MCF 10A (cell line): ENCODE results near the gene MAFG. TPM values are rescaled to one million over a fixed set of nuclear protein-coding genes. Genes with fewer than 3 reads are reported as not detected.

ENCODE experiments used
- BruUV-seq: library from RNA; stranded (reverse); fragments of 400-500 nt; replicated peaks from 2 replicates; lab custom pipeline; 2021; lab: Mats Ljungman, UMichigan
- CTCF ChIA-PET: fragments of 300-600 bp; sonication (Branson Sonifier 250); formaldehyde crosslinking; extraction: SDS; loops from one replicate; lab custom pipeline; 2021; ENCODE audit warnings: antibody characterized with exemption, inconsistent platforms; lab: Yijun Ruan, JAX
- POLR2A ChIA-PET: fragments of 300-600, 350-650 bp; sonication (Branson Sonifier 250); formaldehyde crosslinking; extraction: SDS; loops from one replicate; lab custom pipeline; 2020; ENCODE audit warnings: antibody characterized with exemption, inconsistent platforms; lab: Yijun Ruan, JAX
- DNase-seq: peaks from one replicate; pipeline ENCODE4 v3.0.0-alpha.2; 2018; ENCODE audit not compliant: unreplicated experiment
- H3K27ac Mint-ChIP-seq: one replicate; pipeline ENCODE4 v1.8.0; 2022; ENCODE audit warnings: mild to moderate bottlenecking, low read depth, mixed read lengths; ENCODE audit not compliant: unreplicated experiment
- H3K27me3 Mint-ChIP-seq: one replicate; pipeline ENCODE4 v1.8.0; 2022; ENCODE audit warnings: mixed read lengths; ENCODE audit not compliant: insufficient read depth, unreplicated experiment
- H3K36me3 Mint-ChIP-seq: one replicate; pipeline ENCODE4 v1.8.0; 2022; ENCODE audit warnings: mild to moderate bottlenecking, moderate library complexity, mixed read lengths; ENCODE audit not compliant: insufficient read depth, unreplicated experiment
- H3K4me1 Mint-ChIP-seq: one replicate; pipeline ENCODE4 v1.8.0; 2022; ENCODE audit warnings: mixed read lengths; ENCODE audit not compliant: insufficient read depth, unreplicated experiment
- H3K4me3 Mint-ChIP-seq: one replicate; pipeline ENCODE4 v1.8.0; 2022; ENCODE audit warnings: mild to moderate bottlenecking, moderate library complexity, mixed read lengths; ENCODE audit not compliant: unreplicated experiment
- H3K9me3 Mint-ChIP-seq: one replicate; pipeline ENCODE4 v1.8.0; 2022; ENCODE audit warnings: mixed read lengths; ENCODE audit not compliant: unreplicated experiment
- intact Hi-C: fragments of 100-400 bp; cut with micrococcal nuclease; formaldehyde crosslinking; loops from 2 replicates; pipeline ENCODE4 v1.14.1; 2022
- total RNA-seq: library from RNA; stranded (reverse); gene quantifications from 2 replicates; pipeline ENCODE4 v1.2.3, GENCODE V29; 2022
- TF ChIP-seq, protein P1 (sequence below): fragments of 200-600 bp; IDR thresholded peaks from one replicate; pipeline ENCODE4 v1.8.0; 2022; ENCODE audit warnings: antibody characterized with exemption, mild to moderate bottlenecking; ENCODE audit not compliant: unreplicated experiment

MAFG gene
- total RNA-seq, 1 experiment from 2014 or later: 38.1 TPM

DNA sequence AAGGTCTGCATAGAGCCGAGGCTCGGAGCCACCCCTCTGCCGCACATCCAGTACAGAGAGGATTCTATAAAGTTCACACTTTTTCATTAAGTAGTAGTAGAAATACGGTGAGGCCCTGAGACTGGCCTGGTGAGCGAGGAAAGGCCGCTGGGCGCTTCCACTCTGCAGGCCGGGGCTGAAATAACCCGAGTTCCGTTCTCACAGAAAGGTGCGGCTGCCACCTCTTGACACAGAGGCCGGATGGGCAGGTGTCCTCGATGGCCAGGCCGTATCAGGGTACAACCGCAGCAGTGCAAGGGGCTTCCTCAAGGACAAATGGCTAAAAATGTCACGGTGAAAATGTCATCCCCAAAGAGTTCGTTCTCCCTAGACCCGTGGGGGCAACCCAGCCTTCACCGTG is 15.6 kb downstream of the MAFG start:
- Mint-ChIP-seq H3K9me3 (no peaks in the 10 kb centered on the region), H3K4me3 (peak overlapping the region; percentile 66), H3K27ac (no peak overlapping the region), H3K36me3 (peaks cover 48% of the 10 kb centered on the region), H3K27me3 (no peaks in the 10 kb centered on the region), H3K4me1 (peaks cover 33% of the 10 kb centered on the region)
- BruUV-seq: no TSS peak
- intact Hi-C loops: loop anchor here (10.0 kb wide), 1 partner anchor 47 kb away; the partner anchor contains the start of gene P4HB
- TF ChIP-seq, protein P1, sequence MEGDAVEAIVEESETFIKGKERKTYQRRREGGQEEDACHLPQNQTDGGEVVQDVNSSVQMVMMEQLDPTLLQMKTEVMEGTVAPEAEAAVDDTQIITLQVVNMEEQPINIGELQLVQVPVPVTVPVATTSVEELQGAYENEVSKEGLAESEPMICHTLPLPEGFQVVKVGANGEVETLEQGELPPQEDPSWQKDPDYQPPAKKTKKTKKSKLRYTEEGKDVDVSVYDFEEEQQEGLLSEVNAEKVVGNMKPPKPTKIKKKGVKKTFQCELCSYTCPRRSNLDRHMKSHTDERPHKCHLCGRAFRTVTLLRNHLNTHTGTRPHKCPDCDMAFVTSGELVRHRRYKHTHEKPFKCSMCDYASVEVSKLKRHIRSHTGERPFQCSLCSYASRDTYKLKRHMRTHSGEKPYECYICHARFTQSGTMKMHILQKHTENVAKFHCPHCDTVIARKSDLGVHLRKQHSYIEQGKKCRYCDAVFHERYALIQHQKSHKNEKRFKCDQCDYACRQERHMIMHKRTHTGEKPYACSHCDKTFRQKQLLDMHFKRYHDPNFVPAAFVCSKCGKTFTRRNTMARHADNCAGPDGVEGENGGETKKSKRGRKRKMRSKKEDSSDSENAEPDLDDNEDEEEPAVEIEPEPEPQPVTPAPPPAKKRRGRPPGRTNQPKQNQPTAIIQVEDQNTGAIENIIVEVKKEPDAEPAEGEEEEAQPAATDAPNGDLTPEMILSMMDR: no peak
- no peak for DNase-seq
- POLR2A ChIA-PET: interaction anchor here (0.7 to 5.2 kb wide), 8 partner anchors 14 to 189 kb away, joined by 3 to 54 read pairs (median 6); partner anchors contain the start of genes ALYREF, ANAPC11, CENPX and LRRC45
- CTCF ChIA-PET: no interaction called here

DNA sequence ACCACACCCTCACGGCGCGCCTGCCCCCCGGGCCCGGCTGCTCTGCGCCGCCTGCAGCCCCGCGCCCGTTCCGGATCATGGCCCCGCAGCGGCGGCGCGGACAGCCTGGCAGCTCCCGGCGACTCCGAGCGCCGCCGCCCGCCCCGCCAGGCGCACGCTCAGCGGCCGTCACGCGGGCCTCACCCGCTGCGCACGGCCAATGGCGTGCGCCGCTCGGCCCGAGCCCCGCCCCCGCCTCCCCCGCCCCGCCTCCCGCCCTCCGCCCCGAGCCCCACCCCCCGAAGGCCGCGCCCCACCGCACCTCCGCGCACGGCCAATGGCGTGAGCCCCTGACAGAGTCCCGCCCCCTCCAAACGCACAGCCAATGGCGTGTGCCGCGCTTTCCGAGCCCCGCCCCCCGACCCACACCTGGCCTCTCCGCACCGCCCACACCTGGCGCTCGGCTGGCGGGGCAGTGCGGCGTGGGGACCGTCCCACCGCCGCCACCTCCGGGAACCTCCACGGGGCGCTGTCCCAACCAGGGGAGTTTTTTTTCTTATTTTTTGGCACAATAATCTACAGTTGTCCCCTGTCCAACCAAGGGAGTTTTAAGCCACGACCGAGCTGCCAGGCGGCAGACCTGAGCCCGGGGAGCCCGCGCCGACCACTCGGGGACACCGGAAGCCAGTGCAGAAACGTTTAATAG is 16.1 kb downstream of the MAFG start, which contains the start of gene PCYT2:
PCYT2 (minus strand) TSS at position 123 of the 685 bp plus-strand sequence; CDS start at position 79, 44 bp downstream.
- no peaks in the 10 kb centered on the region for H3K27me3 Mint-ChIP-seq
- intact Hi-C loops: loop anchor here (10.0 kb wide), 1 partner anchor 47 kb away; the partner anchor contains the start of gene P4HB
- TF ChIP-seq, protein P1: no peak
- no TSS peak for BruUV-seq
- peaks cover 27% of the 10 kb centered on the region for H3K4me1 Mint-ChIP-seq
- H3K36me3 Mint-ChIP-seq: peaks cover 47% of the 10 kb centered on the region
- H3K4me3 Mint-ChIP-seq: peak within 1 kb of the TSS; percentile 72
- no peak within 1 kb of the TSS for H3K27ac Mint-ChIP-seq
- POLR2A ChIA-PET: interaction anchor here (1.7 to 5.2 kb wide), 3 partner anchors 14 to 20 kb away, joined by 6 to 54 read pairs (median 7); partner anchors contain the start of genes ALYREF, ANAPC11 and MAFG
- no peaks in the 10 kb centered on the region for H3K9me3 Mint-ChIP-seq
- DNase-seq: peak; percentile 89
- CTCF ChIA-PET: no interaction called here

DNA sequence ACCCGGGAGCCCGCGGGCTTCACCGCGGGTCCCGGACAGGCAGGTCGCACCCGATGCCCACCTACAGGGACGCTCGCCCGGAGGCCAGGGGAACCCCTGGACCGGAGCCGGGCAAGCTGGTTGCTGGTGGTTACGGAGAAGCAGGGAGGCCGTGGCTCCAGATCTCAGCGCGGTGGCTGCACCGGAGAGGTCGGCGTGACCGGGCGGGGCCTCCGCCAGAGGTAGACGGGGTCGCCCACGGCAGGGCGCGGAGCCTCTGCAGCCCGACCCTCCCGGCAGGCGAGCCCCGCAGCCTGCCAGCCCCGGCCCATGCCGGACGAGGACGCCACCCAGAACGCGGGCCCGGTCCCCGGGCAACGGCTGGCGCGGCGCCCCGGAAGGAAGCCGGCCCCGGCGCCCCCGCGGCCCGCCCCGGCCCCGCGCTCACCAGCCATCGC is 16.7 kb downstream of the MAFG start:
- CTCF ChIA-PET: no interaction called here
- BruUV-seq: no TSS peak

More for the DNA sequence above, 16.7 kb downstream of the MAFG start:
- H3K36me3 Mint-ChIP-seq: peaks cover 42% of the 10 kb centered on the region
- peaks cover 22% of the 10 kb centered on the region for H3K4me1 Mint-ChIP-seq
- intact Hi-C loops: loop anchor here (10.0 kb wide), 1 partner anchor 46 kb away; the partner anchor contains the start of gene P4HB
- peak overlapping the region; percentile 72 for H3K4me3 Mint-ChIP-seq
- no peaks in the 10 kb centered on the region for H3K9me3 Mint-ChIP-seq
- H3K27ac Mint-ChIP-seq: no peak overlapping the region
- DNase-seq: no peak
- TF ChIP-seq, protein P1: no peak
- POLR2A ChIA-PET: interaction anchor here (1.0 to 5.2 kb wide), 4 partner anchors 11 to 25 kb away, joined by 3 to 54 read pairs (median 5); partner anchors contain the start of genes ALYREF, ANAPC11 and MAFG
- no peaks in the 10 kb centered on the region for H3K27me3 Mint-ChIP-seq
